ENCODE results near the gene SLC9A9.

Gene SLC9A9

GRCh38 chr3:143358155-143358792 lies 490.0 kb downstream of the SLC9A9 start:
- TF ChIP-seq GABPA (IDR thresholded peaks at IDR 0.05; ENCODE audit: low read depth), result no peak
- TF ChIP-seq POLR2AphosphoS5 (IDR thresholded peaks at IDR 0.05; ENCODE audit: low read depth), result no peak
- no peak for TF ChIP-seq CTCF (IDR thresholded peaks at IDR 0.05; ENCODE audit: insufficient read depth, low read length)
- no peak for TF ChIP-seq SPI1 (IDR thresholded peaks at IDR 0.05; ENCODE audit: borderline replicate concordance, low read depth)
- TF ChIP-seq REST (IDR thresholded peaks at IDR 0.05; ENCODE audit: insufficient replicate concordance, low read depth), result no peak
- peaks cover 7% of the 10 kb centered on the region for H3K27me3 ChIP-seq (ENCODE audit: insufficient read depth, poor library complexity, severe bottlenecking)
- no peak overlapping the region for H3K27ac ChIP-seq (replicated peaks)
- DNase-seq (ENCODE audit: low read depth in 1 of 2, low spot score in 1 of 2), result no peak
- no peak overlapping the region for H3K4me3 ChIP-seq (replicated peaks; ENCODE audit: insufficient read depth, low read length)

- no peak for DNase-seq (ENCODE audit: low read depth in 1 of 2, low spot score in 1 of 2)
- Histone ChIP-seq H3K4me3 (replicated peaks; ENCODE audit: insufficient read depth, low read length) (no peak overlapping the region), H3K27ac (replicated peaks) (no peak overlapping the region), H3K27me3 (ENCODE audit: insufficient read depth, poor library complexity, severe bottlenecking) (peaks cover 7% of the 10 kb centered on the region)
- TF ChIP-seq SPI1 (IDR thresholded peaks at IDR 0.05; ENCODE audit: borderline replicate concordance, low read depth) (no peak), POLR2AphosphoS5 (IDR thresholded peaks at IDR 0.05; ENCODE audit: low read depth) (no peak), REST (IDR thresholded peaks at IDR 0.05; ENCODE audit: insufficient replicate concordance, low read depth) (no peak), CTCF (IDR thresholded peaks at IDR 0.05; ENCODE audit: insufficient read depth, low read length) (no peak)
Measured at GRCh38 chr3:143357700-143358099, 490.6 kb downstream of the SLC9A9 start.

- no peak for DNase-seq (ENCODE audit: low read depth in 1 of 2, low spot score in 1 of 2)
- TF ChIP-seq REST (IDR thresholded peaks at IDR 0.05; ENCODE audit: insufficient replicate concordance, low read depth) (no peak), POLR2AphosphoS5 (IDR thresholded peaks at IDR 0.05; ENCODE audit: low read depth) (no peak), SPI1 (IDR thresholded peaks at IDR 0.05; ENCODE audit: borderline replicate concordance, low read depth) (no peak), CTCF (IDR thresholded peaks at IDR 0.05; ENCODE audit: insufficient read depth, low read length) (no peak), GABPA (IDR thresholded peaks at IDR 0.05; ENCODE audit: low read depth) (no peak)
- H3K4me3 ChIP-seq (replicated peaks; ENCODE audit: insufficient read depth, low read length), result no peak overlapping the region
- H3K27me3 ChIP-seq (ENCODE audit: insufficient read depth, poor library complexity, severe bottlenecking), result peaks cover 2% of the 10 kb centered on the region
- H3K27ac ChIP-seq (replicated peaks), result no peak overlapping the region
Measured at GRCh38 chr3:143356839-143357238, 491.4 kb downstream of the SLC9A9 start.

All from HL-60 (cell line).